Stimulated activated naive CD4-positive, alpha-beta T cell (primary cell): ENCODE results near the gene GABBR2.
"Not testable (repeated sequence)": the region's sequence is repeated elsewhere in the genome, so short reads cannot be mapped to it uniquely, and the experiment has no call there.

ENCODE experiments used
- DNase-seq, 6 experiments: peaks; one replicate each; lab custom pipeline; 2025; lab: John Stamatoyannopoulos, UW

Gene GABBR2

GRCh38 chr9:98508217-98508919 is 200.4 kb downstream of the GABBR2 start:
- not testable (repeated sequence) for DNase-seq

GRCh38 chr9:98506422-98507054 is 202.2 kb downstream of the GABBR2 start:
- DNase-seq, result no peak

GRCh38 chr9:98504298-98505282 is 204.1 kb downstream of the GABBR2 start:
- DNase-seq, result no peak

DNA sequence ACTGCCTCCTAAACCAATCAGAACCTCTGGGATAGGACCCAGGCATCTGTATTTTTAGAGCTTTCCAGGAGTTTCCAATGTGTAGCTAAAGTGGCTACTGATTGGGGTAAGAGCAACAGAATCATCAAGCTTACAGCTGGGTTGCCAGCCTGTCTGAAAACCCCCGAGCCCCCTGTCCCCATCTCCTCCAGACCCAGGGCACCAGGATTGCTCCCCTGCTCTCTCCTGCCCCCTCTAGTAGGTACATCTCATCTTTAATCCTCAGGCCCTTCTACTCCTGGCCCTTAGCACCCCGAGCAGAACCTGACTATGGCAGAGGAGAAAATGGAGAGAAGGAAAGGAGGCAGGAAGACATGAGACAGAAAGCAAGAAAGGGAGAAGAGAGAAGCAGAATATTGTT is 204.9 kb downstream of the GABBR2 start:
- no peak for DNase-seq

DNA sequence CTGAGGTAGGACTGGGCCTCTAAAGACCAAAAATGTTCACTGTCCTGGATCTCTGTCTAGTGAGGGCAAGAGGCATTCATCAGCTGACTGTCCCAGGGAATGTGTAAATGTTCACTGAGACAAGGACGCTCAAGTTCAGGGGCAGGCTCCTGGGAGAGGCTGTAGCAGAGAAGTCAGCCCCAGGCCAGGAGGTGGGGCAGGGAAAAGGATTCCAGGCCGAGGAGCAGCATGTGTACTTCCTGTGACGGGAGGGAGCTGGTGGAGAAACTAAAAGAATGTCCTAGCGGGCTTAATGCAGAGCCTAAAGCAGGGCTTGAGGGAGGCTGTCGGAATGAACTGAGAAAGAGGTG is 205.8 kb downstream of the GABBR2 start:
- no peak for DNase-seq

- DNase-seq, result no peak
These were observed 206.3 kb downstream of the GABBR2 start for GRCh38 chr9:98502311-98502975.

DNA sequence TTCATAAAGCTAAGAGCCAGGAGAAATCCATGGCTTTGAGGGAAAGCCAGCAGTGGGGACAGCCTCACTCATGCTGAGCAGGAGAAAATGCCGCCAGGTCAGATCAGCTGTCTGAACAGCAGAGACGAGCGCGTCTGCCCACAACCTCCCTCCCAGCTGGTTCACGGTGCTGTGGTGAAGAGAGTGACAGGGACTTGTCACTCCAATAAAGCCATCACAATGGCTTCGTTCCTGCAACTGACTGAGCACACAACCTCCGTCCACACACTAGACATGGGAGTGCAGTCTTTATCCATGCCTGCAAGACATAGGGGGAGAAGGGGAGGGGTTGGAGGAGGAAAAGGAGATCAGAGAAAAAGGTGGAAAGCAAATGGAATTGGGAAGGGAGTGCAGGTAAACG is 206.9 kb downstream of the GABBR2 start:
- DNase-seq, result no peak

GRCh38 chr9:98501259-98501658 is 207.5 kb downstream of the GABBR2 start:
- DNase-seq, result not testable (repeated sequence)

GRCh38 chr9:98500337-98500919 is 208.3 kb downstream of the GABBR2 start:
- DNase-seq, result no peak

DNA sequence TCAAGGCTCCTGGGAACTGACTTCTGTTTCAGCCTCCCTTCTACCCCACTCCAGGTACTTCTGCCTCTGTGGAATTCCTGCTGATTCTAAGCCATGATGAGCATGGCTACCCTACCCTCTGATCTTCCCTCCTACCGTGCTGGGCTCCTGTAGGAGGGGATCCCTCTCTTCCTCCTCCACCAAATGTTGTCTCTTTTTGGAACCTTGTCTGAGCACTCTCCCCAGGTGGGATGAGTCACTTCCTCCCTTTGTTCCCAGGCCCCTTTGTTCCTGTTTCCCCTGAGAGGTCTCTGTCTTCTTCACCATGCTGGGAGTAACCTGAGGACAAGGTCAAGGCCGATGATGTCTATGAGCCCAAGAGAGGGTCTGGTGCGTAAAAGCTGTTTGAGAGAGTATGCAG is 213.2 kb downstream of the GABBR2 start:
- DNase-seq, result no peak

DNA sequence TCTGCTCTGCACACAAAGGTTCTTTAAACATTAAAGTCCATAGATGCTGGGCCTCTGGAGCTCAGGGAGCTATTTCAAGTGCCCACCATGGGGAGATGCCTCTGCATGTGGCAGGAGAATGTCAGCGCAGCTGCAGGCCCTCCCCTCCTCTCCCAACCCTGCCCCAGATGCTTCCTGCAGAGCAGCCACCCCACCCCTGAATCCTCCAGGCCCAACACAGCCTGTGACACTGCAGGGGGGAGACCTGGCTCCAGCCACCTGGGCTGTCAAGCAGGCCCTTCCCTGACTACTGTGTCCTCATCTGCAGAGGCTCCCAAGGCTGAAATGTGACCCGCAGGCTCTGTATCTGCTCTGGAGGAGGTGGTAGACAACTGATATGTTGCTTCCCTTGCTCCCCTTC is 213.9 kb downstream of the GABBR2 start:
- no peak for DNase-seq

- no peak for DNase-seq
These were observed 216.9 kb downstream of the GABBR2 start for GRCh38 chr9:98491828-98492227.

DNA sequence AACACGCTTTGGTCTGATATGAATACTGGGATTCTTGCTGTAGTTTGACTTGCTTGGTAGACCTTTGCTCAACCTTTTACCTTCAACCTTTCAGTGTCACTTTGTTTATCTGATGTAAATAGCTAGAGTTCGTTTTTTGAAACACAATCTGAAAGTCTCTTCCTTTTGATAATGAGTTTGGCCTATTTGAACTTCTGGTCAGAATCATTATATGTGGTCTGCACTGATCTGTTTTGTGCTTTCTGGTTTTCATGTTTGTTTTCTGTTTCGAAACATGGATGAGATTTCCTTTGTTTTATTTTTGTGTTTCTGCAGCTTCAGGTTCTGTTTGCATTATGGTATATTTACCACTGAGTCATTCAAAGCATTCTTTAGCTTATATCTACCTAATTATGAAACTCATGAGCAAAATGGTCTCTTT is 217.5 kb downstream of the GABBR2 start:
- DNase-seq, result no peak

DNA sequence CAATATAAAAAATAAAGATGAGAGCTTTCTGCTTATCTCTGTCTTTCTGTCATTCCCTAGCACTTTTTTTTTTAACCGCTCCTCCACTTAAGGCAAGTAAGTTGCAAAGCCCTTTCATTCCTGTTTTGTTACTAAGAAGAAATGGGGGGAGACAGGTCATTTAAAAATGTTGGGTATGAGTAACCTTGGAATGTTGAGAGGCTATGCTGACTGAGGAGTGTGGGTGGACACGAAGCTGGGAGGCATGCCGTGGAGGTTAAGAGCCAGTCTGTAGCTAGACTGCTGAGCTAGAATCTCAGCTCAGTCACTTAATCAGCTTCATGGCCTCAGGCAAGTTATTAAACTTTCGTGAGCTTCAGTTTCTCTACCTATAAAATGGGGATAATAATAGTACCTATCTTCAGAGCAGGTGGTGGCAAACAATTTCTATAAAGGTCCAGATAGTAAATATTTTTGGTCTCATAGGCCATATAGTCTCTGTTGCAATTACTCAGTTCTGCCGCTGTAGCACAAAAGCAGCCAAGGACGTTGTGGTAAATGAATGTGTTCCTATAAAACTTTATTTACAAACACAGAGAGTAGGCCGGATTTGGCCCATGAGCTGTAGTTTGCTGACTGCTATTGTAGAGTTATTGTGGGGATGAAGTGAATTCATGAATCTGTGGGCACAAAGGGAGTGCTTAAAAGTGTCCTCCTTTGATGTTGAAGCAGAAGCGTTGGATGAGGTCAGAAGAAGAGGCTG is 220.0 kb downstream of the GABBR2 start:
- no peak for DNase-seq

GRCh38 chr9:98485706-98486105 is 223.0 kb downstream of the GABBR2 start:
- DNase-seq, result no peak

DNA sequence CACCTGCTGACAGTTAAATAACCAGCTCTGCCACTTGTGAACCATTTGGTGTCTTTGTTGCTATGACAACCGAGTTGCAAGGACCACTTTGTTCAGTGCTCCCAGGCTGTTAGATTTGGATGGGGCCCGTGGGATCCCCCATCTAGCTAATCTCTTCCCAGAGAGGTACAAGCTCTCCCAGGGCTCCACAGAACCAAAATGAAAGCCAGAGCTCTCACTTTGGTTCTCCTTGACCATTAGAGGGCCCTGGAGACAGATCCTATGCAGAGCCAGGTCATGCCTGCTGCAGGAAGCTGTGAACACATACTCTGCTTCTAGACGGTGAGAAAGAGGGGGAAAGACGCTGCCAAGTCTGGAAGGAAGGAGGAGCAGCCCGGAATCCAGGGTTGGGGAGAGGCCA is 224.6 kb downstream of the GABBR2 start:
- no peak for DNase-seq

DNA sequence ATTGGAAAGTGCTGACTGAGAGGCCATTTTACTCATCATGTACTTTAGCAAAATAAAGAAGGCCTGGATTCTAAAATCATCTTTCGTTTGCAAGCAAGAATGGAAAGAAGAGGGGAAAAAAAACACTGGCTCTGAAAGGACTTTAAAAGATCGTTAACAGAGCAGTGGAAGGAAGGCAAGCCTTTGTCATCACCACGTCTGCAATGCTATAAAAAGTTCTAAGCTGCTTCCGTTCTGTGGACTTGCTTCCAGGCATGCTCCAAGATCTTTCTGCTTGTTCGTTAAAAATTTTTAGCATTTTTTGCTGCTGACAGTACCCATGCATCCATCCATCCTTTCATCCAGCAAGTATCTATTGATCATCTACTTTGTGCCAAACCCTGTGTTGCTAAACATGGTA is 226.5 kb downstream of the GABBR2 start:
- DNase-seq, result no peak

DNA sequence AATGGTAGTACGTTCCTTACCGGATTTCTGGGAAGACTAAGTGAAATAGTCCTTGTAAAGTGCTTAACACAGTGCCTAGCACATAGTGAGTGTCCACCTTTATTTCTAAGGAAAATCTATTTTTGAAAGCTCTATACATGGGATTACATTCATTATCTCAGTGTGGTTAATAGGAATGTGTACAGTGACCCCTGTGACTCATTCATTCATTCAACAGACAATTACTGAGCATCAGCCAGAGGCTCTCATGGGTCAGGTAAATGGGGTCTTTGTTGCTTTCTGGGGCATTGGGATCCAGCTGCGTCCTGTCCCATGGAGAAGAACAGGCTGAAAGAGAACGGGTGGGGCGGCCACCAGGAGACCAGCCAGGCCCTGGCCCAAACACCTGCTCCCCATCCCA is 227.1 kb downstream of the GABBR2 start:
- no peak for DNase-seq

- no peak for DNase-seq
These were observed 228.5 kb downstream of the GABBR2 start for GRCh38 chr9:98479967-98480847.

- DNase-seq, result no peak
These were observed 229.3 kb downstream of the GABBR2 start for GRCh38 chr9:98479449-98479848.
